CD14-positive monocyte (primary cell): ENCODE results near the gene CD248. TPM values are rescaled to one million over a fixed set of nuclear protein-coding genes. Genes with fewer than 3 reads are reported as not detected.
A peak's percentile ranks its signal among the peaks of the same experiment; 100 is the strongest.

Experiments used
- DNase-seq, 3 donors: peaks; one replicate each; pipeline ENCODE4 v3.0.0-alpha.2; 2011 to 2022
- H2AFZ ChIP-seq: 2 replicates; pipeline ENCODE4 v1.6.0; 2012; ENCODE audit warnings: mild to moderate bottlenecking, low read depth, low read length, inconsistent platforms; ENCODE audit not compliant: insufficient read depth, poor library complexity, severe bottlenecking
- H3K27ac ChIP-seq, 2 donors: 1 replicate in 1 of 2; 2 replicates in 1 of 2; pipeline ENCODE4 v1.5.1; 2012 to 2013; ENCODE audit warnings: low read length in 2 of 2, control low read depth in 1 of 2, inconsistent platforms in 1 of 2, low read depth in 1 of 2, mild to moderate bottlenecking in 1 of 2
- H3K27me3 ChIP-seq, 2 donors: one replicate each; pipeline versions ENCODE4 v1.6.0 to v1.6.1; 2011 to 2013; ENCODE audit warnings: low read length in 2 of 2; ENCODE audit not compliant: control insufficient read depth in 2 of 2, insufficient read depth in 2 of 2
- H3K36me3 ChIP-seq, 2 donors: replicated peaks in 1 of 2; 1 replicate in 1 of 2; 2 replicates in 1 of 2; pipeline versions ENCODE4 v1.5.1 to v1.6.1; 2012 to 2013; ENCODE audit warnings: low read length in 2 of 2, control low read depth in 1 of 2, inconsistent platforms in 1 of 2, mild to moderate bottlenecking in 1 of 2; ENCODE audit not compliant: insufficient read depth in 2 of 2, control insufficient read depth in 1 of 2
- H3K4me1 ChIP-seq, 2 donors: 1 replicate in 1 of 2; 2 replicates in 1 of 2; pipeline versions ENCODE4 v1.5.1 to v1.6.1; 2012 to 2013; ENCODE audit warnings: low read length in 2 of 2, control low read depth in 1 of 2, inconsistent platforms in 1 of 2, mild to moderate bottlenecking in 1 of 2, moderate library complexity in 1 of 2; ENCODE audit not compliant: insufficient read depth in 2 of 2, control insufficient read depth in 1 of 2
- H3K4me2 ChIP-seq: replicated peaks from 2 replicates; pipeline ENCODE3; 2012; ENCODE audit warnings: low read length, moderate library complexity, mild to moderate bottlenecking; ENCODE audit not compliant: poor library complexity, severe bottlenecking; ENCODE audit errors: extremely low read depth
- H3K4me3 ChIP-seq, 3 experiments: fragments of 200-600 bp in 1 of 3; sonication (generic) in 1 of 3; replicated peaks in 1 of 3; 1 replicate in 2 of 3; 2 replicates in 1 of 3; pipeline ENCODE4 v1.5.1; 2011 to 2013; ENCODE audit warnings: low read length in 3 of 3, mild to moderate bottlenecking in 3 of 3, control low read depth in 2 of 3, low read depth in 2 of 3, inconsistent platforms in 1 of 3, moderate library complexity in 1 of 3
- H3K79me2 ChIP-seq: 2 replicates; pipeline ENCODE4 v1.6.0; 2012; ENCODE audit warnings: mild to moderate bottlenecking, control low read depth, inconsistent platforms, low read length, moderate library complexity; ENCODE audit not compliant: insufficient read depth
- H3K9ac ChIP-seq: 2 replicates; pipeline ENCODE4 v1.6.0; 2017; ENCODE audit warnings: low read length, mild to moderate bottlenecking; ENCODE audit not compliant: insufficient read depth, poor library complexity, severe bottlenecking
- H3K9me3 ChIP-seq, 2 donors: replicated peaks in 1 of 2; 1 replicate in 1 of 2; 2 replicates in 1 of 2; pipeline versions ENCODE4 v1.5.1 to v1.6.1; 2012 to 2013; ENCODE audit warnings: low read length in 2 of 2, control low read depth in 1 of 2; ENCODE audit not compliant: control insufficient read depth in 1 of 2, insufficient read depth in 1 of 2
- H4K20me1 ChIP-seq: 2 replicates; pipeline ENCODE4 v1.6.0; 2012; ENCODE audit warnings: mild to moderate bottlenecking, low read length, control low read depth, moderate library complexity; ENCODE audit not compliant: insufficient read depth
- H3K27ac Mint-ChIP-seq, 7 donors: one replicate each; pipeline ENCODE4 v1.8.0; 2020; ENCODE audit warnings: mild to moderate bottlenecking in 7 of 7, mixed read lengths in 7 of 7, moderate library complexity in 6 of 7, inconsistent platforms in 2 of 7
- H3K27me3 Mint-ChIP-seq, 3 donors: one replicate each; pipeline ENCODE4 v1.8.0; 2021 to 2022; ENCODE audit warnings: low read depth in 3 of 3, mild to moderate bottlenecking in 3 of 3, mixed read lengths in 3 of 3, moderate library complexity in 3 of 3, inconsistent platforms in 1 of 3
- H3K36me3 Mint-ChIP-seq, 2 donors: one replicate each; pipeline ENCODE4 v1.8.0; 2020; ENCODE audit warnings: mixed read lengths in 2 of 2, inconsistent platforms in 1 of 2, mild to moderate bottlenecking in 1 of 2
- H3K4me1 Mint-ChIP-seq: one replicate; pipeline ENCODE4 v1.8.0; 2020; ENCODE audit warnings: mild to moderate bottlenecking, mixed read lengths
- H3K4me3 Mint-ChIP-seq, 2 donors: one replicate each; pipeline ENCODE4 v1.8.0; 2020; ENCODE audit warnings: mild to moderate bottlenecking in 2 of 2, mixed read lengths in 2 of 2, moderate library complexity in 1 of 2
- H3K9me3 Mint-ChIP-seq, 7 donors: one replicate each; pipeline ENCODE4 v1.8.0; 2020 to 2022; ENCODE audit warnings: mixed read lengths in 7 of 7, mild to moderate bottlenecking in 6 of 7, moderate library complexity in 6 of 7, inconsistent platforms in 2 of 7
- WGBS: methylation state at CpG from one replicate; pipeline ENCODE4 v1.1.5; 2013; ENCODE audit warnings: missing lambda C conversion rate; ENCODE audit not compliant: insufficient coverage; 5-methylcytosine and 5-hydroxymethylcytosine counted together
- intact Hi-C, 2 donors: fragments of 100-400 bp; cut with micrococcal nuclease; formaldehyde crosslinking; loops; one replicate each; pipeline versions ENCODE4 v1.15.0 to v1.15.1; 2023
- polyA plus RNA-seq, 3 donors: library from polyadenylated mRNA; depleted of rRNA in 1 of 3; unstranded in 2 of 3; stranded (reverse) in 1 of 3; fragments of 300-500 nt in 2 of 3; fragments of >200 nt in 1 of 3; fragmentation: Illumina TruSeq in 2 of 3; gene quantifications; 1 replicate in 2 of 3; 2 replicates in 1 of 3; pipeline ENCODE4 v1.2.3, GENCODE V29; 2012 to 2021
- TF ChIP-seq, protein P1 (sequence below): fragments of 200-600 bp; IDR thresholded peaks from one replicate; pipeline ENCODE4 v1.8.0; 2022; ENCODE audit warnings: antibody characterized with exemption, mild to moderate bottlenecking

CD248 gene
- polyA plus RNA-seq, 3 donors, result 0.05 to 0.13 TPM; not detected in 1

- Mint-ChIP-seq H3K27ac (peak overlapping the region in 1 of 7 donors; percentile 84), H3K27me3 (peaks cover 3 to 4% (median 4%) of the 10 kb centered on the region in 3 donors), H3K4me3 (no peak overlapping the region), H3K9me3 (no peaks in the 10 kb centered on the region), H3K4me1 (peaks cover 32% of the 10 kb centered on the region), H3K36me3 (peaks cover 54 to 61% of the 10 kb centered on the region in 2 donors)
- no peak overlapping the region for H3K4me2 ChIP-seq
- no peak for DNase-seq
- H3K4me3 ChIP-seq, result no peak overlapping the region
- H3K79me2 ChIP-seq, result peaks cover 41% of the 10 kb centered on the region
- no peaks in the 10 kb centered on the region for H3K9me3 ChIP-seq
- peaks cover 23 to 31% of the 10 kb centered on the region in 2 donors for H3K4me1 ChIP-seq
- H3K9ac ChIP-seq, result no peak overlapping the region
- H3K27ac ChIP-seq, result no peak overlapping the region
- no peak overlapping the region for H2AFZ ChIP-seq
- WGBS, result 95% methylated on average over 3 of the region's 7 CpGs
- H3K27me3 ChIP-seq, result no peaks in the 10 kb centered on the region
- H3K36me3 ChIP-seq, result peaks cover 49 to 60% of the 10 kb centered on the region in 2 donors
- peaks cover 80% of the 10 kb centered on the region for H4K20me1 ChIP-seq
- TF ChIP-seq, protein P1, sequence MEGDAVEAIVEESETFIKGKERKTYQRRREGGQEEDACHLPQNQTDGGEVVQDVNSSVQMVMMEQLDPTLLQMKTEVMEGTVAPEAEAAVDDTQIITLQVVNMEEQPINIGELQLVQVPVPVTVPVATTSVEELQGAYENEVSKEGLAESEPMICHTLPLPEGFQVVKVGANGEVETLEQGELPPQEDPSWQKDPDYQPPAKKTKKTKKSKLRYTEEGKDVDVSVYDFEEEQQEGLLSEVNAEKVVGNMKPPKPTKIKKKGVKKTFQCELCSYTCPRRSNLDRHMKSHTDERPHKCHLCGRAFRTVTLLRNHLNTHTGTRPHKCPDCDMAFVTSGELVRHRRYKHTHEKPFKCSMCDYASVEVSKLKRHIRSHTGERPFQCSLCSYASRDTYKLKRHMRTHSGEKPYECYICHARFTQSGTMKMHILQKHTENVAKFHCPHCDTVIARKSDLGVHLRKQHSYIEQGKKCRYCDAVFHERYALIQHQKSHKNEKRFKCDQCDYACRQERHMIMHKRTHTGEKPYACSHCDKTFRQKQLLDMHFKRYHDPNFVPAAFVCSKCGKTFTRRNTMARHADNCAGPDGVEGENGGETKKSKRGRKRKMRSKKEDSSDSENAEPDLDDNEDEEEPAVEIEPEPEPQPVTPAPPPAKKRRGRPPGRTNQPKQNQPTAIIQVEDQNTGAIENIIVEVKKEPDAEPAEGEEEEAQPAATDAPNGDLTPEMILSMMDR, result no peak
- intact Hi-C loops, result no loop called here
These were observed 45.0 kb downstream of the CD248 start for GRCh38 chr11:66271816-66272215.

DNA sequence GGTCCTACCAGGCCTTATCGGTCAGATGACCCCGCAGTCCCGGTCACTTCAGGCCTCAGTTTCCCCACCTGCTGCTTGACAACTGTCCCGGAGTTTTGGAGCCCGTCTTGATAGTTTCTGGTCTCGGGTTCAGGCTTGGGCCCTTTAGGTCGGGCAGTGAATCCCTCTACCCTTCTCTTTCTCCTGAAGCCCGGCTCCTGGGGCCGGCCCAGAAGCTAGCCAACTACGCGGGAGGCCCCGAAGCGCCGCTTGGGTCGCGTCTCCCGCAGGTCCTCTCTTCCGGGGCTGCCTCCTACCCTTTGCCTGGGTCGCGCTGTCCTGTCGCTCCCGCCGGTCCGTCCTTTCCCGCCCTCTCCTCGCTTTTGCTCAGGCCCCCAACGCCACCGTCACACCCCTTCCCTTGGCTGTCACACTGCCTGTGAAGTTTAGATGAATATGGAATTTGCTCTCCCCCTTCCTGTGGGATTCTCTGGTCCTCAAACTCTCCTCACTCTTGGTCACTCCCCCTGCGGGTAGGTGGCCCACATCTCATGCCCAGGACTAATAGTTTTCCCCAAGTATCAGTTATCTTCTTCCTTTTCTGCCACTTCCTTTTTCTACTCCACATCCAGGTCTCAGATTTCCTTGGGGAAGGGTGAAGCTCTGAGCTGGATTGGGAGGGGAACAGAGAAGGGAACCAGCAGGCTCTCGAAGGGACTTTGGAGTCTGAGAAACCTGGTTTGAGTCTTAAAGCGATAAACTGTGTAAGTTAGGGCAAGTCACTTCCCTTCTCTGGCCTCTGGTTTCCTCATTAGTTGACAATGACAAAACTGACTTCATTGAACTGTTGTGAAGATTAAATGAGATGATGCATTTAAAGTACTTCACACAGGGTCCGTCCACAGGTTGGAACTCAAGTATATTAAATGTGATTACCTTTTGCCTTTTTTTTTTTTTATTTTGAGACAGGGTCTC is 47.6 kb downstream of the CD248 start:
- intact Hi-C loops, result loop anchor here in 1 of 2 donors (2.0 kb wide), 1 partner anchor 20 kb away; the partner anchor contains the start of gene YIF1A
- Histone ChIP-seq H3K4me2 (peak overlapping the region; percentile 97), H3K79me2 (peaks cover 41% of the 10 kb centered on the region), H3K4me3 (peak overlapping the region; percentile 80 to 99 (median 97)), H2AFZ (peak overlapping the region; percentile 83), H3K9ac (peak overlapping the region; percentile 86), H3K36me3 (peaks cover 27 to 37% of the 10 kb centered on the region in 2 donors), H3K27me3 (no peaks in the 10 kb centered on the region), H4K20me1 (peaks cover 56% of the 10 kb centered on the region), H3K4me1 (peaks cover 26 to 35% of the 10 kb centered on the region in 2 donors), H3K9me3 (no peaks in the 10 kb centered on the region), H3K27ac (peak overlapping the region; percentile 82 to 85)
- 0% methylated on average over 22 of the region's 32 CpGs for WGBS
- Mint-ChIP-seq H3K4me3 (peak overlapping the region; percentile 93 to 98), H3K4me1 (peaks cover 33% of the 10 kb centered on the region), H3K27ac (peak overlapping the region; percentile 90 to 99 (median 96)), H3K9me3 (no peaks in the 10 kb centered on the region), H3K36me3 (peaks cover 31 to 35% of the 10 kb centered on the region in 2 donors), H3K27me3 (peaks cover 0 to 3% (median 3%) of the 10 kb centered on the region in 3 donors)
- TF ChIP-seq, protein P1, result peak; percentile 52
- DNase-seq, result peak; percentile 24 to 54 (median 47)
